HG02571 (cell line): ENCODE measurements around the gene FALEC.
A peak's percentile ranks its signal among the peaks of the same experiment; 100 is the strongest.
"Not testable (repeated sequence)": the region's sequence is repeated elsewhere in the genome, so short reads cannot be mapped to it uniquely, and the experiment has no call there.

Source experiments
- ATAC-seq: cut with Tn5 transposase; IDR thresholded peaks from one replicate; pipeline ENCODE4 v1.9.1; 2021; ENCODE audit warnings: mild to moderate bottlenecking, moderate library complexity; ENCODE audit not compliant: unreplicated experiment

Gene FALEC

GRCh38 chr1:150573648-150574071 is 58.1 kb downstream of the FALEC start:
- not testable (repeated sequence) for ATAC-seq

- ATAC-seq, result no peak
Observed at GRCh38 chr1:150574260-150575071, 58.9 kb downstream of the FALEC start.

GRCh38 chr1:150575072-150575489 is 59.5 kb downstream of the FALEC start:
- no peak for ATAC-seq

GRCh38 chr1:150575518-150576366 is 60.2 kb downstream of the FALEC start:
- no peak for ATAC-seq

- no peak for ATAC-seq
Observed at GRCh38 chr1:150576367-150576711, 60.8 kb downstream of the FALEC start.

GRCh38 chr1:150576794-150577556 is 61.4 kb downstream of the FALEC start:
- no peak for ATAC-seq

- ATAC-seq, result no peak
Observed at GRCh38 chr1:150577557-150578271, 62.2 kb downstream of the FALEC start.

- ATAC-seq, result no peak
Observed at GRCh38 chr1:150578272-150579109, 62.9 kb downstream of the FALEC start.

- ATAC-seq, result peak; percentile 86
Observed at GRCh38 chr1:150579110-150579944, 63.8 kb downstream of the FALEC start, which contains the start of gene MCL1. TSS of gene MCL1 (minus strand) at chr1:150579610. CDS start at chr1:150579530, 80 bp downstream.

GRCh38 chr1:150579945-150580642 is 64.5 kb downstream of the FALEC start:
- no peak for ATAC-seq

GRCh38 chr1:150580966-150581365 is 65.4 kb downstream of the FALEC start:
- ATAC-seq, result not testable (repeated sequence)

- not testable (repeated sequence) for ATAC-seq
Observed at GRCh38 chr1:150581437-150581836, 65.9 kb downstream of the FALEC start.

- not testable (repeated sequence) for ATAC-seq
Observed at GRCh38 chr1:150581962-150582361, 66.4 kb downstream of the FALEC start.

- no peak for ATAC-seq
Observed at GRCh38 chr1:150582371-150582770, 66.8 kb downstream of the FALEC start.
